Head of caudate nucleus (tissue), 42 donors: ENCODE results near the gene FANCG.
A peak's percentile ranks its signal among the peaks of the same experiment; 100 is the strongest.

Experiments
- DNase-seq, 42 donors: peaks; one replicate each; pipeline versions ENCODE4 v3.0.0 to v3.0.0-alpha.2; 2020 to 2021; ENCODE audit warnings: mixed read lengths in 7 of 42
- intact Hi-C: fragments of 100-400 bp; cut with DNase I; formaldehyde crosslinking; loops from one replicate; pipeline ENCODE4 v1.15.0; 2022

FANCG gene

DNA sequence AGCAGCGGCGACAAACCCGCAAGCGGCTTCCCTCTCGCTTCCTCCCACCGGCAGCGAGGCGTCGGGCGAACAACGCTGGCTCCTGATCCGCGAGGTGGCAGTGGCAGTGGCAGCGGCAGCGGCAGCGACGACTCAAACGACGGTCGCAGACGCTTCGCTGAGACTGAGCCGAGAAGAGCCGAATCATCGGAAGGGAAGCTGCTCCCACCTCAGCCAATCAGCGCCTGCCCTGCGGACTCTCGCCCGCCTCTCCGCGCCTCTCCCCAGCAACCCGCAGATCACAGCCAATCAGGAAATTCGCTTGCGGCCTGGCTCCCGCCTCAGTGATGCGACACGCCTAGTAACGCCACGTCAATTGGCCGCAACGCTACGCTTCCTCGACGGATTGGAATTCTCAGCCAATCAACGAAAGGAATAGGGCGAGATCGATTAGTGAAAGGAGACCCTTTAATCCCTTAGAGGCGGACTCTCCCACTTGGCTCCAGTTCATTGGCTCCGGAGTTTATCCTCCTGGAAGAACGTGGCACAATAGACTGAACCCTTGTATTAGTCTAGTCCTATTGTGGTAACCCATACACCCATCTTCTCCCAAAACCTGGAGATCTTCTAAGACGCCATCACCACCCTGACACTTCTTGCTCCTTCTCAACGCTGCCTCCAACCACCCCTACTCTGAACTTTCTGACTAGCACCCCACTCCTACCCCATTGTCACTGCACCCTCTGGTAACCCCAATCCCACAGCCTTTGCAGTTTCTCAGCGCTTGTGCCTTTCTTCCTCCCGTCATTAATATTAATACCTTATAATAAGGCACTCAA, 7.1 kb downstream of the FANCG start, which contains the start of gene VCP:
VCP (minus strand) TSS at position 165 of the 818 bp plus-strand sequence. CDS start 272 bp downstream, outside the sequence.
- peak; percentile 97 to 100 (median 100) for DNase-seq
- intact Hi-C loops, result loop anchor here (2.0 kb wide), 1 partner anchor 24 kb away; the partner anchor contains the start of gene PIGO

GRCh38 chr9:35071814-35072460, 7.8 kb downstream of the FANCG start:
- peak; percentile 48 to 87 (median 74) for DNase-seq
- intact Hi-C loops, result loop anchor here (2.0 kb wide), 1 partner anchor 25 kb away; the partner anchor contains the start of gene PIGO

DNA sequence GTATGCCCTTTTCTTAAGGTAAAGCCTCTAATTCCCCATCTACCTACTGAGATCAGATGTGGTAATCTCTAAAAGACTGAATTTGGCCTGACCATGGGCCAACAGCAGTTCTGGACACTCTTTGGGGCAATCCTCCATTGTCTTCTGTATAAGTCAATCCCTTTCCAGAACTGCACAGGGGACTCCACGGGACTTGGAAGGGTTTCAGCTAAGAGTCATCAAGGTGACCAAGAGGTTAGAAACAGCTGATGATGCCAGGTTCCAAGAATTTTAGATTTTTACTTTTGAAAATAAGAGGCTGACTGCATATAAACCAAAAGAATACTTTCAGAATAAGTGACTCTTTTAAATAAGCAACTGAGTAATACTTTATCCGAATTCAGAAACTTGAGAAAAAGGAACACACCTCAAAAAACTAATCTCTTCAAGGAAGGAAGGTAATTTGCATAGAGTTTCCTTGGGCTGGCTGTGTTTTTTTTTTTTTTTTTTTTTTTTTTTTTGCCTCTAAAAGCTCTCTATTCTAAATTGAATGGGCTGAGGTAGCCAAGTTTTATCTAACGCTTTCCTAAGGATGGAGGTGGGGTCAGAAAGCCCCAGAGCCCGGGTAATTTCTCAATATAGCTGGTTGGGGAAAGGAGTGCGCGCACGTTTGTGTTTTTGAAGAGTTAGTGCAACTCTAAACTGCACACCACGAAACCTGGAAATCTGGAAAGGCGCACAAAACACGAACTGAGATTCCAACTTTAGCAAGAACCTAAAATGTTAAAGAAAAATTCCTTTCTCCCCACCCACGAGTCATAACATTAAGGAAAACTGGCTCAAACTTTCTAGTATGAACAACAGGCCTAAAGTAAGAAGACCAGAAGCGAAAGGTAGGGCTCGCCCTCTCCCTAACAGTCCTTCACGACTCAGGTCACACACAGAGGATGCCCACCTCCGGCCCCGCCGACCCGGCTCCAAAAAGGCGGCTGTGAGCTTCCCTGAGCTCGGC, 8.6 kb downstream of the FANCG start:
- no peak for DNase-seq
- intact Hi-C loops, result no loop called here

- intact Hi-C loops, result no loop called here
Observed at GRCh38 chr9:35069020-35069419, 10.7 kb downstream of the FANCG start.

DNA sequence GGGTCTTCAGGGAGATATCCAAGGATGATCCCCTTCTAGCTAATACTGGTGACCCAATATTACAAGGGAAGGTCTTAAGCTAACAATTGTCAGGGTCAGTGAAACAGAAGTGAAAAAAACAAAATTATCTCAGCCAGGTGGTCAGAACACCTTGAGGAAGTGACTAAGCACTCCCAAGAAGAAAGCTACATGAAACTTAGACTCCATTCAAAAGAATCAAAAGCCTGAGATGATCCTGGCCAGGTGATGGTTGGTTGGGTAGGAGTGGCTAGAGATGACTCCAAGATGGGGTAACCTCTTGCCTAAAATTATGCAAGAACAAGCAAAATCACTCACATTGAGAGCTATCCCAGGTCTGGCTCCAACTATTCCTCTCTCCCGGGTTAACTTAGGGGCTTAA, 12.7 kb downstream of the FANCG start:
- intact Hi-C loops, result no loop called here
- no peak for DNase-seq

More at GRCh38 chr9:35069020-35069419, 10.7 kb downstream of the FANCG start:
- no peak for DNase-seq

GRCh38 chr9:35060548-35061207, 19.1 kb downstream of the FANCG start:
- DNase-seq, result no peak
- intact Hi-C loops, result no loop called here

GRCh38 chr9:35059438-35059837, 20.3 kb downstream of the FANCG start:
- no peak for DNase-seq
- intact Hi-C loops, result no loop called here

DNA sequence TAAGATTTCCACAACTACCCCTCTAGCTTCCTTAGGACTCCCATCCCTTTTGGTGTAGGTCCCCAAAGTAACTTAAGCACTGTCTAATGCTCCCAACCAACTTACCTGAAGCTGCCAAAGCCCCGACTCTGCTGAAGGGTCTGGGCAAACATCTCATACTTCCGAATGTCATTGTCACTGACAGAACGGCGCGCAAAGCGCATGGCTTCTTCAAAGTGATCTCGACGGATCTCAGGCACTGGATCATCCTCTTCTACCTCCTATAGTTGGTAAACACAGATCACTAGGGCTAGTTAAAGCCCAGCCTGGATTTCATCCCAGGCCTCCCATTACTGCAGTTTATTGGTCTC, 22.5 kb downstream of the FANCG start:
- intact Hi-C loops, result no loop called here
- DNase-seq, result no peak

DNA sequence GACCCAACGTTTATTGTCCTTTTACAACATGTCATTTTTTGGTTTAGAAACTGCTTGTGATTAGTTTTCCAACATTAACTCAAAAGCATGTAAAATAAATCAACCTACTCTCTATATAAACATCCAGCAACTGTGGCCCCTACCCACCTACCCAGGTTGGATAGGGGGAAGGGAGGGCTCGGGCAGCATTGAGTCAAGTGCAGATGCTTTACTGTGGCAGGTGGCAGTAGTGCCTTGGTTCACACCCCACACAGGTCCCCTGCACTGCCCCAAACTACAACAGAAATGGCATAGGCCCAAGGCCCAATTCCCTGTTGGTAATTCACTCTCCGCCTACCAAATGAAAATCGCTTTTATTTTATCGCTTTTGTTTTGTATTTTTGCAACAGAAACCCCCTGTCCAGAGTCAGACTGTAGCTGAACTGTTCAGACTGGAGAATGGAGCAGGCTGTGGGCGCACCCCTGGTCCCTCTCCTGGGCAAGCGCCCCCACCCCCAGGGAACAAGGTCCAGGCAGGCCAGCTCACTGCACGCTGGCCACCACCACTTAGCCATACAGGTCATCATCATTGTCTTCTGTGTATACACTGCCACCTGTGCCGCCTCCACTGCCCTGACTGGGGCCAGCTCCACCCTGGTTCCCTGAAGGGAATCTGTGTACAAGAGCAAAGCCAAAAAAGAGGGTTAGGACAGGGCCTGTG, 23.0 kb downstream of the FANCG start:
- no peak for DNase-seq
- intact Hi-C loops, result no loop called here

GRCh38 chr9:35054871-35055644, 24.7 kb downstream of the FANCG start:
- no peak for DNase-seq
- intact Hi-C loops, result no loop called here

GRCh38 chr9:35054185-35054835, 25.4 kb downstream of the FANCG start:
- DNase-seq, result no peak
- intact Hi-C loops, result no loop called here

- intact Hi-C loops, result no loop called here
- peak in 21 of 42 donors; percentile 14 to 60 (median 28) for DNase-seq
Observed at GRCh38 chr9:35051069-35051967, 28.4 kb downstream of the FANCG start.

DNA sequence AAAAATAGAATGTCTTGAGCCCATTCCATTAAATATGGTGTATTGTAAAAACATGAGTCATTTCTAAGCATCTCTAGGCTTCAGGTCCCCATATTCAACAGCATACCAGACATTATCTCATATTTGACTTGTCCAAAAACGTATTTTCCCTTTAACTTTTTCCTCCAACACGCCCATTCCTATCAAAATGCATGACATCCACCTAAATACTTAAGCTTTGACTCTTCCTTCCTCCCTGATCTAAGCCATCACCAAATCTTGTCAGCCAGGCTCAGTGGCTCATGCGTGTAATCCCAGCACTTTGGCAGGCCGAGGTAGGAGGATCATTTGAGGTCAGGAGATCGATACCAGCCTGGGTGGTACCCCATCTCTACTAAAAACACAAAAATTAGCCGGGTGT, 31.2 kb downstream of the FANCG start:
- intact Hi-C loops, result no loop called here
- no peak for DNase-seq

DNA sequence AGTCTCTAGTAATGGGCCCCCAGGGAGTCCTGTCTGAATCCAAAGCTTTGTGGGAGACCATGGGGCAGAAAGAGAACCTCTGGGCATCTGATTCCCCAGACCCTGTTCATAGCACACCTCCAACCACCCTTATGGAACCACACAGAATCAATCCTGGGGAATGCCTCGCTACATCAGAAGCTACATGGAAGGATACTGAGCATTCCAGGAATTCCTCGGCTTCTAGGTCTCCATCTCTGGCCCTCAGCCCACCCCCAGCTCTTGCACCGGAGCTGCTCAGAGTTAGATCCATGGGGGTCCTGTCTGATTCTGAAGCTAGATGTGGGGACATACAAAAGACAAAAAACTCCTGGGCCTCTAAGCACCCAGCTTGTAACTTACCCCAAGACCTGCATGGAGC, 35.7 kb downstream of the FANCG start:
- intact Hi-C loops, result no loop called here

DNA sequence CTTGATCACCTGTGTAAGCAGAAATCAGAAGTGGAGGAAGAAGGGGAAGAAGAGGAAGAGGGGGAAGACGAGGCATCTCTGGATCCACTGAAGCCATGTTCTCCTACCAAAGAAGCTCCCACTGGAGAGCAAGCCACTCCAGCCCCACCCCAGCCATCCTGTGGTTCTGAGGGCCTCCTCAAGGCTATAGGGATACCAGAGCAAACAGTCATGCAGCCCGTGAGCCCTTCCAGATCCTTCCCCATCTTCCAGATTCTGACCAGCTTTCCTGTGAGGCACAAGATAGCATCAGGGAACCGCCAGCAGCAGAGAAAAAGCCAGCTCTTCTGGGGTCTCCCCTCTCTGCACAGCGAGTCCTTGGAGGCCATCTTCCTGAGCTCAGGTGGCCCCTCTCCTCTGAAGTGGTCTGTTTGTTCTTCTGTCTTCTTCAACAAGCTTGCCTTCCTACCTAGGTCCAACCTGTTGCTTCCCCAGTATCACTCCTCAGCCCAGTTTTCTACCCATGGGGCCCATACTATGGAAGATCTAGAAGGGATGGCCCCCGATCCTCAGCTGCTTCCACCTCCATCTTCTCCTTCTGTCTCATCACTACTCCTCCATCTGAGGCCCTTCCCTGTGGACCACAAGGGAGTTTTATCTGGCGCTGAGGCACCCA, 36.7 kb downstream of the FANCG start:
- no peak for DNase-seq
- intact Hi-C loops, result no loop called here

More for the DNA sequence above, 35.7 kb downstream of the FANCG start:
- no peak for DNase-seq
